Transverse colon (tissue), 4 donors: ENCODE data around the gene SMG6. TPM values are rescaled to one million over a fixed set of nuclear protein-coding genes. Genes with fewer than 3 reads are reported as not detected.

ENCODE experiments used
- DNase-seq: peaks from one replicate; pipeline ENCODE4 v3.0.0-alpha.2; 2019
- H3K27ac ChIP-seq, 4 donors: fragments of 200-600 bp; sonication (generic); 2 replicates each; pipeline ENCODE4 v1.5.1; 2016 to 2018; ENCODE audit warnings: inconsistent platforms in 4 of 4
- H3K27me3 ChIP-seq: fragments of 200-600 bp; sonication (generic); 2 replicates; pipeline ENCODE4 v1.5.1; 2017; ENCODE audit warnings: inconsistent platforms
- H3K36me3 ChIP-seq, 4 donors: fragments of 200-600 bp; sonication (generic); 2 replicates each; pipeline ENCODE4 v1.5.1; 2017 to 2019; ENCODE audit warnings: inconsistent platforms in 4 of 4
- H3K4me1 ChIP-seq, 4 donors: fragments of 200-600 bp; sonication (generic); 2 replicates each; pipeline ENCODE4 v1.5.1; 2017 to 2020; ENCODE audit warnings: inconsistent platforms in 4 of 4
- H3K4me3 ChIP-seq, 4 donors: fragments of 200-600 bp; sonication (generic); 1 replicate in 1 of 4; 2 replicates in 3 of 4; pipeline versions ENCODE4 v1.5.1 to v1.6.1; 2017 to 2019; ENCODE audit warnings: inconsistent platforms in 4 of 4
- H3K9me3 ChIP-seq, 2 donors: fragments of 200-600 bp; sonication (generic); 2 replicates each; pipeline ENCODE4 v1.5.1; 2017 to 2019; ENCODE audit warnings: inconsistent platforms in 2 of 2
- EP300 ChIP-seq: sonication (generic); formaldehyde crosslinking; IDR thresholded peaks from one replicate; pipeline ENCODE4 v1.6.1; 2017; ENCODE audit warnings: antibody characterized with exemption, low read depth
- POLR2A ChIP-seq: fragments of 450-650 bp; IDR thresholded peaks from one replicate; pipeline ENCODE4 v1.6.1; 2016; ENCODE audit warnings: antibody characterized with exemption, mild to moderate bottlenecking, moderate library complexity
- POLR2AphosphoS5 ChIP-seq, 3 donors: sonication (generic); formaldehyde crosslinking; IDR thresholded peaks; one replicate each; pipeline ENCODE4 v1.6.1; 2016; ENCODE audit warnings: antibody characterized with exemption in 3 of 3
- WGBS, 2 donors: methylation state at CpG; one replicate each; pipeline ENCODE4 v1.1.5; 2018; ENCODE audit warnings: low coverage in 1 of 2; 5-methylcytosine and 5-hydroxymethylcytosine counted together
- in situ Hi-C, 4 donors: fragments of 200-750 bp; cut with MboI; loops; one replicate each; pipeline versions ENCODE4 v1.15.0 to v1.15.1; 2017; ENCODE audit warnings: low sequenced_read_pairs in 3 of 4, low pct_ligation_motif_present in 1 of 4, low pct_unique_long_range_greater_than_20kb in 1 of 4
- intact Hi-C: fragments of 100-400 bp; cut with DNase I; formaldehyde crosslinking; loops from one replicate; pipeline ENCODE4 v1.15.1; 2023; ENCODE audit warnings: low total_unique reads
- total RNA-seq, 4 donors: library from RNA; depleted of rRNA; stranded (reverse); fragments of >200 nt; gene quantifications; one replicate each; pipeline ENCODE4 v1.1.0, GENCODE V29; 2016
- TF ChIP-seq, protein P1 (sequence below), 5 experiments: fragments of 200-600 bp in 3 of 5; fragments of 450-650 bp in 2 of 5; sonication (generic) in 3 of 5; IDR thresholded peaks; 1 replicate in 2 of 5; 2 replicates in 3 of 5; pipeline ENCODE4 v1.5.1; 2016 to 2017; ENCODE audit warnings: antibody characterized with exemption in 5 of 5, inconsistent platforms in 3 of 5, mild to moderate bottlenecking in 2 of 5, moderate library complexity in 1 of 5

SMG6 gene
- total RNA-seq, 4 donors from 2014 or later: 28.6 to 112 (median 39.1) TPM

DNA sequence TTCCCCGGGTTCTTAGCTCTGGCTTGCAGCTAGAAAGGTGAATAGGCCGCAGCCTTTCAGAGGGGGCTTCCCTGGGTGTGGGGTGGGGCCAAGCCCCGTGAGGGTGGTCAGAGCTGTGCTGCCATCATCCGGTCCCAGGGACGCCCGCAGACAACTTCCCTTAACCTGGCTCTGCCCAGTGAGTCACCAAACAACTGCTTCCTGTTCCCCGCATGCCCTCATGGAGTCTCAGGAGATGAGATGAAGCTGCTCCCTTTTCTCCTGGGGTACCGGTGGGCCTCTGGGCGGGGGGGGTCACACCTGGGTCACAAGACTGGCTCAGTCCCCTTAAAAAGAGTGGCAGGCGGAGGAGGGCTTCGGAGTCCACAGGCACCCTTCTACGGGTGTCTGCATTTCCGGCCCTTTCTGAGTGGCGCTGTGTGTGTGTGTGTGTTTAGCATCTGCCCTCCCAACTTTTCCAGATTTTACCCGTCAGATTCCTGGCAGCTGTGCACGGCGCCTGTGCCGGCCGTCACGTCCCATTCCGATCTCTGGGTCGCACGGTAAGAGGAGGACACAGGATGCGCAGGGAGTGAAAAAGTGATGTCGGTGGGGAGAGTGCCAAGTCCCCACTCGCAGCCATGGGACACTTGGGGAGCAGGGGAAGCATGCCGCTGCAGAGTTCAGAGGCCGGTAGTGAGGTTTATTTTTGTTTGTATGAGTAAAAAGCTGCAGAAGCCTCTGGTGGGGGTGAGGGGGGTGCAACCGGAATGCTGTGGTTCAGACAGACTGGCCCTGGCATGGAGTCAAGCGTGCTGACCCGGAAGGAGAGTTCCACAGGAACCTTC, 231.9 kb downstream of the SMG6 start:
- peak overlapping the region; percentile 70 to 92 (median 78) for H3K27ac ChIP-seq
- H3K4me1 ChIP-seq: peaks cover 11 to 58% (median 33%) of the 10 kb centered on the region in 4 donors
- peak; percentile 40 for DNase-seq
- H3K9me3 ChIP-seq: no peaks in the 10 kb centered on the region
- H3K27me3 ChIP-seq: no peaks in the 10 kb centered on the region
- intact Hi-C loops (no loop called here), in situ Hi-C loops (loop anchor here in 1 of 4 donors (25.0 kb wide), 1 partner anchor 91 kb away; no protein-coding TSS in a partner anchor)
- H3K36me3 ChIP-seq: no peaks in the 10 kb centered on the region
- H3K4me3 ChIP-seq: no peak overlapping the region
- TF ChIP-seq EP300: peak; percentile 79
- TF ChIP-seq, protein P1, sequence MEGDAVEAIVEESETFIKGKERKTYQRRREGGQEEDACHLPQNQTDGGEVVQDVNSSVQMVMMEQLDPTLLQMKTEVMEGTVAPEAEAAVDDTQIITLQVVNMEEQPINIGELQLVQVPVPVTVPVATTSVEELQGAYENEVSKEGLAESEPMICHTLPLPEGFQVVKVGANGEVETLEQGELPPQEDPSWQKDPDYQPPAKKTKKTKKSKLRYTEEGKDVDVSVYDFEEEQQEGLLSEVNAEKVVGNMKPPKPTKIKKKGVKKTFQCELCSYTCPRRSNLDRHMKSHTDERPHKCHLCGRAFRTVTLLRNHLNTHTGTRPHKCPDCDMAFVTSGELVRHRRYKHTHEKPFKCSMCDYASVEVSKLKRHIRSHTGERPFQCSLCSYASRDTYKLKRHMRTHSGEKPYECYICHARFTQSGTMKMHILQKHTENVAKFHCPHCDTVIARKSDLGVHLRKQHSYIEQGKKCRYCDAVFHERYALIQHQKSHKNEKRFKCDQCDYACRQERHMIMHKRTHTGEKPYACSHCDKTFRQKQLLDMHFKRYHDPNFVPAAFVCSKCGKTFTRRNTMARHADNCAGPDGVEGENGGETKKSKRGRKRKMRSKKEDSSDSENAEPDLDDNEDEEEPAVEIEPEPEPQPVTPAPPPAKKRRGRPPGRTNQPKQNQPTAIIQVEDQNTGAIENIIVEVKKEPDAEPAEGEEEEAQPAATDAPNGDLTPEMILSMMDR (IDR thresholded peaks at IDR 0.05): no peak
- TF ChIP-seq POLR2AphosphoS5 (IDR thresholded peaks at IDR 0.05): peak in 2 of 3 donors; percentile 18 to 25
- no peak for TF ChIP-seq POLR2A
- 61 to 80% methylated on average over 1 to 30 of the region's 31 CpGs for WGBS, 2 donors

- H3K9me3 ChIP-seq: no peaks in the 10 kb centered on the region
- WGBS, 2 donors: 60 to 86% methylated on average over 1 to 6 of the region's 6 CpGs
- TF ChIP-seq POLR2AphosphoS5 (IDR thresholded peaks at IDR 0.05) (no peak), EP300 (no peak), POLR2A (no peak)
- TF ChIP-seq, protein P1 (IDR thresholded peaks at IDR 0.05): no peak
- no peak for DNase-seq
- peak overlapping the region; percentile 70 to 92 (median 78) for H3K27ac ChIP-seq
- no peaks in the 10 kb centered on the region for H3K27me3 ChIP-seq
- peaks cover 12 to 54% (median 32%) of the 10 kb centered on the region in 4 donors for H3K4me1 ChIP-seq
- H3K4me3 ChIP-seq: no peak overlapping the region
- in situ Hi-C loops: loop anchor here in 1 of 4 donors (25.0 kb wide), 1 partner anchor 91 kb away; no protein-coding TSS in a partner anchor
- intact Hi-C loops: no loop called here
- no peaks in the 10 kb centered on the region for H3K36me3 ChIP-seq
Measured at GRCh38 chr17:2071024-2071385, 232.6 kb downstream of the SMG6 start.

DNA sequence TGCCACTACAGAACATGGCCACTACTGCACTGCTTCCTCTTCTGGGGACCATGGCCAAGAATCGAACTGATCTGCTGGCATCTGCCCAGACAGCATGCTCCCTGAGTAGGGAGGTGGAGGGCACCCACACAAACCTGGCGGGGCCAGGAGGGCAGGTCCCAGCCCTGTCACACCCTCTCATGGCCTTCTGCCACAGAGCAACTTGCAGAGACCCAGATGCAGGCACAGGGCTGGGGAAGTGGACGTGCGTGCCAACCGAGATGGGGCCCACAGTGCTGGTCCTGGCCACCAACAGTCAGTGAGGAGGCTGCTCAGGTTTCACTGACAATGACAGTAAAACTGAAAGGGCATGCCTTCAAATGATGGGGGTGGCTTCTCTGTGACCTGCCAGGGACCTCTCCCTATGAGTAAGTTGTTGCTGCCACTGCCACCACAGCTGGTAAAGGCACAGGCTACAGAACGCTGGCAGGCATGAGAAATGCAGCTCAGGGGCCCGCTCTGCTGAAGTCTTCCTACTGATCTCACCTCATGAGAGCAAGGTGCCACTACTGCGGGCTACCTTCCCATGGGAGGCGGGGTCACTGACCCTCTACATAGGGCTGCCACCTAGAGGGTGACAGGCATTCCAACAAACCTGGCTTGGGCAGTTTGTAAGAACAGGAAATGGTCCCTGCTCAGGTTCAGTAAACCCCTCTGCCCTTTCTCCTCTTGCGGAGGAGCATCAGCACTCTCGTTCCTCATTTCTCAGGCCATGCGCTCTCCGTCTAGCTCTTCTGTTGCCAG, 233.2 kb downstream of the SMG6 start:
- WGBS, 2 donors: 45 to 59% methylated on average over 4 to 12 of the region's 13 CpGs
- intact Hi-C loops: no loop called here

More for the DNA sequence above, 233.2 kb downstream of the SMG6 start:
- DNase-seq: no peak
- Histone ChIP-seq H3K4me3 (no peak overlapping the region), H3K36me3 (no peaks in the 10 kb centered on the region), H3K27me3 (no peaks in the 10 kb centered on the region), H3K4me1 (peaks cover 12 to 54% (median 28%) of the 10 kb centered on the region in 4 donors), H3K27ac (peak overlapping the region; percentile 70 to 92 (median 78)), H3K9me3 (no peaks in the 10 kb centered on the region)
- TF ChIP-seq EP300 (no peak), POLR2AphosphoS5 (IDR thresholded peaks at IDR 0.05) (no peak), POLR2A (no peak)
- TF ChIP-seq, protein P1 (IDR thresholded peaks at IDR 0.05): no peak
- in situ Hi-C loops: loop anchor here in 1 of 4 donors (25.0 kb wide), 1 partner anchor 92 kb away; no protein-coding TSS in a partner anchor
